Measurements from ENCODE around the gene C10orf120. TPM values are rescaled to one million over a fixed set of nuclear protein-coding genes. Genes with fewer than 3 reads are reported as not detected.
A peak's percentile ranks its signal among the peaks of the same experiment; 100 is the strongest.

The C10orf120 gene
- total and polyA plus RNA-seq, 10 donors, result not detected

GRCh38 chr10:122657729-122658128, 41.9 kb downstream of the C10orf120 start:
- no peaks in the 10 kb centered on the region for H3K4me1 ChIP-seq
- 50 to 72% (median 56%) methylated on average over 3 of the region's 3 CpGs for WGBS, 5 donors
- TF ChIP-seq CTCF (IDR thresholded peaks at IDR 0.05 in 8 of 11, conservative IDR thresholded peaks at IDR 0.05 in 3 of 11), result no peak
- TF ChIP-seq POLR2AphosphoS5 (IDR thresholded peaks at IDR 0.05), result no peak
- TF ChIP-seq POLR2A (IDR thresholded peaks at IDR 0.05), result no peak
- intact Hi-C loops (cut with DNase I; ENCODE audit: low total_unique reads), result no loop called here
- H3K27me3 ChIP-seq (replicated peaks in 1 of 7), result peaks cover 0 to 10% (median 0%) of the 10 kb centered on the region in 7 donors
- no peak overlapping the region for H3K27ac ChIP-seq
- DNase-seq, result peak; percentile 41
- H3K9me3 ChIP-seq, result no peaks in the 10 kb centered on the region
- H3K36me3 ChIP-seq, result no peaks in the 10 kb centered on the region
- H3K4me3 ChIP-seq, result no peak overlapping the region

- 71 to 82% (median 81%) methylated on average over 3 to 4 of the region's 4 CpGs for WGBS, 5 donors
- Histone ChIP-seq H3K4me3 (no peak overlapping the region), H3K27me3 (replicated peaks in 1 of 7) (peaks cover 0 to 14% (median 0%) of the 10 kb centered on the region in 7 donors), H3K9me3 (no peaks in the 10 kb centered on the region), H3K36me3 (no peaks in the 10 kb centered on the region), H3K27ac (no peak overlapping the region), H3K4me1 (no peaks in the 10 kb centered on the region)
- no peak for TF ChIP-seq CTCF (IDR thresholded peaks at IDR 0.05 in 8 of 11, conservative IDR thresholded peaks at IDR 0.05 in 3 of 11)
- no peak for TF ChIP-seq POLR2AphosphoS5 (IDR thresholded peaks at IDR 0.05)
- no peak for TF ChIP-seq POLR2A (IDR thresholded peaks at IDR 0.05)
- intact Hi-C loops (cut with DNase I; ENCODE audit: low total_unique reads), result no loop called here
- DNase-seq, result peak; percentile 39
These were observed 42.4 kb downstream of the C10orf120 start for GRCh38 chr10:122657255-122657654.

GRCh38 chr10:122656741-122657140, 42.9 kb downstream of the C10orf120 start:
- H3K4me1 ChIP-seq, result no peaks in the 10 kb centered on the region
- no peak overlapping the region for H3K4me3 ChIP-seq
- H3K27me3 ChIP-seq (replicated peaks in 1 of 7), result peaks cover 0 to 14% (median 0%) of the 10 kb centered on the region in 7 donors
- H3K36me3 ChIP-seq, result no peaks in the 10 kb centered on the region
- WGBS, 5 donors, result 74 to 87% (median 79%) methylated on average over 5 of the region's 5 CpGs
- no peaks in the 10 kb centered on the region for H3K9me3 ChIP-seq
- intact Hi-C loops (cut with DNase I; ENCODE audit: low total_unique reads), result no loop called here
- H3K27ac ChIP-seq, result no peak overlapping the region
- DNase-seq, result peak; percentile 41
- TF ChIP-seq POLR2AphosphoS5 (IDR thresholded peaks at IDR 0.05), result no peak
- TF ChIP-seq POLR2A (IDR thresholded peaks at IDR 0.05), result no peak
- TF ChIP-seq CTCF (IDR thresholded peaks at IDR 0.05 in 8 of 11, conservative IDR thresholded peaks at IDR 0.05 in 3 of 11), result no peak

- 56 to 80% (median 72%) methylated on average over 2 of the region's 2 CpGs for WGBS, 5 donors
- H3K27ac ChIP-seq, result no peak overlapping the region
These were observed 43.3 kb downstream of the C10orf120 start for GRCh38 chr10:122656308-122656705.

More at GRCh38 chr10:122656308-122656705, 43.3 kb downstream of the C10orf120 start:
- intact Hi-C loops (cut with DNase I; ENCODE audit: low total_unique reads), result no loop called here
- Histone ChIP-seq H3K36me3 (no peaks in the 10 kb centered on the region), H3K27me3 (replicated peaks in 1 of 7) (peaks cover 0 to 14% (median 0%) of the 10 kb centered on the region in 7 donors), H3K9me3 (no peaks in the 10 kb centered on the region), H3K4me1 (no peaks in the 10 kb centered on the region), H3K4me3 (no peak overlapping the region)
- TF ChIP-seq POLR2A (IDR thresholded peaks at IDR 0.05) (no peak), POLR2AphosphoS5 (IDR thresholded peaks at IDR 0.05) (no peak), CTCF (IDR thresholded peaks at IDR 0.05 in 8 of 11, conservative IDR thresholded peaks at IDR 0.05 in 3 of 11) (no peak)
- DNase-seq, result no peak
